AG04449 (cell line): Measurements from ENCODE around the gene UBL4B.

Experiments
- CTCF ChIA-PET: fragments of 350-600 bp; formaldehyde crosslinking; extraction: SDS; loops from one replicate; lab custom pipeline; 2021; ENCODE audit warnings: antibody characterized with exemption; lab: Yijun Ruan, JAX
- POLR2A ChIA-PET: fragments of 400-600, 350-600 bp; formaldehyde crosslinking; extraction: SDS; loops from one replicate; lab custom pipeline; 2020; ENCODE audit warnings: antibody characterized with exemption, inconsistent platforms; lab: Yijun Ruan, JAX
- DNase-seq: peaks from one replicate; pipeline ENCODE4 v3.0.0-alpha.2; 2010; ENCODE audit warnings: low read depth, low spot score
- H3K4me3 ChIP-seq: 2 replicates; pipeline ENCODE4 v1.5.1; 2011; ENCODE audit warnings: low read depth, mild to moderate bottlenecking, control low read depth, low read length
- TF ChIP-seq, protein P1 (sequence below): IDR thresholded peaks from one replicate; pipeline ENCODE4 v1.5.1; 2011; ENCODE audit warnings: mild to moderate bottlenecking, moderate library complexity, low read length, control low read depth, inconsistent platforms; ENCODE audit not compliant: insufficient read depth; ENCODE audit errors: missing control alignments

The UBL4B gene

DNA sequence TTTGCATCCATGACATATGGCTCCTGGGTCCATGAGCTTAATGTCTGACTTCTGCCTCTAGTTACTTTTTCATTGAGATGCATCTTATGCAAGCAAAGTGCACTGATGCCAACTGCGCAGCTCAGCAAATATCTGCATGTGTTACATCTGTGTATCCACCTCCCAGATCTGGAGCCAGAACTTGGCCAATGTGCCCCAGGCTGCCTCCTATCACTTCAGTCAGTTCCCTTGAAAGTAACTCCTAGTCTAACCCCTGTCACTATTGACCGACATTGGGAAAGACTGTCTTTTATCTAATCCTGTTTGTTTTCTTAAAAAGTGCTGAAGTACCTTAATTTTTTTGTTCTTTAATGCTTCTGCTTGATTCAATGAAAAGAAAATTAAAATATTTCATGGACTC, 19.3 kb upstream of the UBL4B start:
- TF ChIP-seq, protein P1, sequence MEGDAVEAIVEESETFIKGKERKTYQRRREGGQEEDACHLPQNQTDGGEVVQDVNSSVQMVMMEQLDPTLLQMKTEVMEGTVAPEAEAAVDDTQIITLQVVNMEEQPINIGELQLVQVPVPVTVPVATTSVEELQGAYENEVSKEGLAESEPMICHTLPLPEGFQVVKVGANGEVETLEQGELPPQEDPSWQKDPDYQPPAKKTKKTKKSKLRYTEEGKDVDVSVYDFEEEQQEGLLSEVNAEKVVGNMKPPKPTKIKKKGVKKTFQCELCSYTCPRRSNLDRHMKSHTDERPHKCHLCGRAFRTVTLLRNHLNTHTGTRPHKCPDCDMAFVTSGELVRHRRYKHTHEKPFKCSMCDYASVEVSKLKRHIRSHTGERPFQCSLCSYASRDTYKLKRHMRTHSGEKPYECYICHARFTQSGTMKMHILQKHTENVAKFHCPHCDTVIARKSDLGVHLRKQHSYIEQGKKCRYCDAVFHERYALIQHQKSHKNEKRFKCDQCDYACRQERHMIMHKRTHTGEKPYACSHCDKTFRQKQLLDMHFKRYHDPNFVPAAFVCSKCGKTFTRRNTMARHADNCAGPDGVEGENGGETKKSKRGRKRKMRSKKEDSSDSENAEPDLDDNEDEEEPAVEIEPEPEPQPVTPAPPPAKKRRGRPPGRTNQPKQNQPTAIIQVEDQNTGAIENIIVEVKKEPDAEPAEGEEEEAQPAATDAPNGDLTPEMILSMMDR: no peak
- CTCF ChIA-PET: interaction anchor here (1.0 to 38.2 kb wide), 7 partner anchors 12 to 456 kb away, joined by 3 to 935 read pairs (median 23); partner anchors contain the start of genes ALX3 and UBL4B
- H3K4me3 ChIP-seq: no peak overlapping the region
- POLR2A ChIA-PET: no interaction called here
- DNase-seq: no peak

DNA sequence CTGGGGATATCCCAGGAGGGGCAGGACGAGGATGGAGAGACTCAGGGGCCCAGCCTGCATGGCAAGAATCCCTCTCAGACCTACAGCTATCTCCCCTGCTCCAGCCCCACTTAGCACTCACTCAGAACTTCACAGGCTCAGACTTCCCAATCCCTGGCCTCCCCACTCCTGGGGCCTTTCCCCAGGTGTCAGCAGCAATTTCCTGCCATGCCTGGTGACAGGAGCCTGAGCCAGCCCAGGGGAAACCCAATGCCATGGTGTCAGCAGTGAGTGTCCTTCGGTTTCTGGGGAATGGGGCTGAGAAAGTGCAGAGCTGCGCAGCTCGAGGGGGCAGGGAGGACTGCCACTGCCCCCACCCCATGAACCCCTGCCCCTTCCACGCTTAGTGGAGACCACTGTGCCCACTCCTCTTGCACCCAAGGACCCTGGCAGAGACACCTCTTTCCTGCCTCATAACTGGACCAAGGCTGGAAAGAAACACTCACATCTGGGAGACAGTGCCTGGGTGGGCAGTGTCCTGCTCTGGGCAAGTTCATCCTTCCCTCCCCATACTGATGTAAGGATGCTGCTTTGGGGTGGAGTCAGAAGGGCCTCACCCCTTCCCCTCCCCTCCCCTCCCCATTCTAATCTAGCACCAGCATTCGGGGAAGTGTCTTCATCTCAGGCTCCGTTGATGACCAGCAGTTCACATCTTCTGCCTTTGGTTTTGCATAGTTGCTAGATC, 17.1 kb upstream of the UBL4B start:
- DNase-seq: no peak
- CTCF ChIA-PET: interaction anchor here (3.2 to 38.2 kb wide), 4 partner anchors 7 to 38 kb away, joined by 20 to 935 read pairs (median 78); partner anchors contain the start of gene UBL4B
- H3K4me3 ChIP-seq: no peak overlapping the region
- TF ChIP-seq, protein P1: no peak
- POLR2A ChIA-PET: no interaction called here

DNA sequence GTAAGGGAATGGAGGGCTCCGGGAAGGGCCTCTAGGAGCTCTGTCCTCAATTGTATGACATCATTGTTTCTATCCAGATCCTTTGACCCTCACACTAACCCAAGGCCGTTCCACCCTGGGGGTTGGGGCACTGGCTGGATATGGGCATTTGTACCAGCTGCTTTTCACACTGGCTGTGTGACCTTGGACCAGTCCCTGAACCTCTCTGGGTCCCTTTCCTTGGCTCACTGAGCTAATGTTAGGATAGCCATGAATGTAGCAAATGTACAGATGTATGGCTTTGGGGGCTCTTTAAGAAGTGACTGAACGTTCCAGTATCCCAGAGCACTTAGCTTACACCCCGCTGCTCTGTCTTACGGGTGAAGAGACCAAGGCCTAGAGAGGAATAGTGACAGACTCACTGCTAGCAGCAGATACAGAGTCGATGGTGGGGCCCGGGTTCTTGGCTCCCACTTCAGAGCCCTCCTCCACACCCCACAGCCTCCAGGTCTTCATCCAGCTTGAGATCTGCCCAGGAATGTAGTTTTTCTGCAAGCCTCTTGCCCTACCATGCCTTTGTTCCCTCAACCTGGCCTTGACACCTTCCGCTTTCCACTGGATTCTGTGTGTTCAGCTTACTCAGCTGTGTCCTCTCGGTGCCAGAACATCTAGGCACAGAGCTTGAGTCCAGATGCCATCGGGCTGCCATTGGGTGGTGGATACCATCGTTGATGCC, 14.6 kb upstream of the UBL4B start:
- ChIA-PET CTCF (interaction anchor here (0.8 to 38.2 kb wide), 6 partner anchors 9 to 54 kb away, joined by 3 to 935 read pairs (median 40); partner anchors contain the start of gene UBL4B), POLR2A (no interaction called here)
- TF ChIP-seq, protein P1: no peak
- H3K4me3 ChIP-seq: no peak overlapping the region
- no peak for DNase-seq

DNA sequence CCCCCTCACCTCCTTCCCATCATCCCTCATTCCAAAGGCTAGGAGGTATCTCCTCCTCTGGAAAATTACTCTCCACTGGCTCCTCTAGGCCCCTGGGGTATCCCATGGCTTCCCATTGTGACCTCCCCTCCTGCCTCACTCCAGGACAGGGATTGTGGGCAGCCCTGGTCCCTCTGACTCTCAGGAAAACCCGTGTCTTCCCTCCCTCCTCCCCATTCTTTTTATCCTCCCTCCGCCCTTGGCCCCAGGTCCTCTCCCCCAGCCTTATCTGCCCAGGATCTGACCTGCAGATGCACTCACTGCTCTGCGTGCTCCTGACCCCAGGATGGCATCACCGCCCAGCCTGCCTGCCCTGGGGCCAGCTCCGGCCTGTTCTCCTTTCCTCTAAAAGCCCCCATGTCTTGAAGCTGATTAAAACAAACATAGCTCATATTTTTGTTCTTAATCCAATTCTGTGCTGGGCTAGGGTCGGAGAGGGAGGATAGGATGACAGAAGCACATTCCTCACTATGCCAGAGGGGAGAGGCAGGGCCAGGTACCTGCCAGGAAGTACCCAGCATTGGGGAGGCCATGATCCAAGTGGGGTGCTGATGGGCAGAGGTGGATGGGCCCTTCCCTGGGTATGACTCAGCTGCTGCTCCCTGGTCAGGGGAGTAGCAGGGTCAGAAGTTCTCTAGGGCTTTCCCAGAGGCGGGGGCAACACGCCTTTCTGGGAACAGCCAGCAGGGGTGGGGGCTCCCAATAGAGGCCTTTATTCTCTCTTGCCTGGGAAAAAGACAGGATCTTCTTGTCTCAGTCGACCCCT, 13.8 kb upstream of the UBL4B start:
- DNase-seq: no peak
- CTCF ChIA-PET: interaction anchor here (0.6 to 38.2 kb wide), 7 partner anchors 8 to 71 kb away, joined by 3 to 935 read pairs (median 60); partner anchors contain the start of gene UBL4B
- H3K4me3 ChIP-seq: no peak overlapping the region
- TF ChIP-seq, protein P1: no peak
- POLR2A ChIA-PET: no interaction called here

DNA sequence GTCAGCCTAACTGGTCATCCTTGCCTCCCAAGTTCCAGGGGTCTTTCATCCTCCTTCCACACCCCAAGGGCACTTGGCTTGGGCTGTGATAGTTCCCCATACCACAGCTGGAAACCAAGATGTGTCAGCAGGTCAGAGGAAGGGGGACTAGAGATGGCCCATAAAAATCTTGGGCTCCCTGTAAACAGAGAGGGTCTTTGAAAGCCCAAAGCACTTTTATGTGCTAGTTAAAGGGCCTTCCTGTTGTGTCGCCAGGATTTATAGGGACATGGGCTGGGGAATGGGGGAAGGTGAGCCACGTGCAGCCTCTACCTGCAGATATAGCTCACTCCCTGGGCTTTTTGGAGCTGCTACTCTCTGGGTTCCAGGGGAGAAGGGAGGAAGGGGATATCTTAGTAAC, 11.9 kb upstream of the UBL4B start:
- H3K4me3 ChIP-seq: no peak overlapping the region
- ChIA-PET POLR2A (no interaction called here), CTCF (interaction anchor here (1.7 to 38.2 kb wide), 5 partner anchors 10 to 73 kb away, joined by 8 to 935 read pairs (median 183); partner anchors contain the start of gene UBL4B)
- no peak for DNase-seq
- TF ChIP-seq, protein P1: no peak
